Retinal pigment epithelial cell (primary cell): ENCODE measurements around the gene UBXN10.

Experiments
- DNase-seq: peaks from one replicate; pipeline ENCODE4 v3.0.0-alpha.2; 2010; ENCODE audit warnings: low read depth
- H3K4me3 ChIP-seq: 2 replicates; pipeline ENCODE4 v1.5.1; 2011; ENCODE audit warnings: mild to moderate bottlenecking, low read length, control low read depth, moderate library complexity
- TF ChIP-seq, protein P1 (sequence below): conservative IDR thresholded peaks from 2 replicates; pipeline ENCODE4 v1.5.1; 2011; ENCODE audit warnings: low read depth, low read length, control low read depth, inconsistent platforms

UBXN10 gene

DNA sequence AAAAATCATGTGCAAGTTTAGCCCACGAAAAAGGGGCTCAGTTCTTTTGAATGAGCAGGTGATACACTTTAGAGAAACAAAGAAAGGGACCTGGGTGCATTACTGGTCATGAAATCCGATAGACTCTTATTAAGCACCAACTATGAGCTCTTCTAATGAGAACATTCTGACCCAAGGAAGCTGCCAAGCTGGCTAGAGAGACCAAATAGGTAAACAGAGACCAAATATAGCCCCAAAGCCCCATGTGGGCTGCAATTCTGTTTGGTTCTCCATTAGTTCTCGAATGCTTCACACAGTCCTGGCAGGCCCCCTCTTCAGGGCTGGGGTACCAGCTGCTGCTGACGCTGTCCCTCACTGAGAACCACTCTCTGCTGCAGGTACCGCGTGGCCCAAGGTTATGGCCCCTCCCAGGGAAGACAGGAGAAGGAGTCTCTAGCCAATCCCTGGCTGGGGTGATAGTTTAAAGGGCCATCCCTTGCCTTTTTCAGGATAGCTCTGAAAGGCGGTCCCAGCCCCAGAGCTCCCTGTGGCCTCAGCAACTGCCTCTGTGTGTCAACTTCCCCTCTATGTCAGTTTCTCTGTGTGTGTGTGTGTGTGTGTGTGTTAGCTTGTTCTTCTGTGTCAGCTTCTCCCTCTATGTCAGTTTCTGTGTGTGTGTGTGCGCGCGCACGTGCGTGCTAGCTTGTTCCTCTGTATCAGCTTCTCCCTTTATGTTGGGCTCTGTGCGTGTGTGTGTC, 7.1 kb upstream of the UBXN10 start:
- DNase-seq = no peak
- TF ChIP-seq, protein P1, sequence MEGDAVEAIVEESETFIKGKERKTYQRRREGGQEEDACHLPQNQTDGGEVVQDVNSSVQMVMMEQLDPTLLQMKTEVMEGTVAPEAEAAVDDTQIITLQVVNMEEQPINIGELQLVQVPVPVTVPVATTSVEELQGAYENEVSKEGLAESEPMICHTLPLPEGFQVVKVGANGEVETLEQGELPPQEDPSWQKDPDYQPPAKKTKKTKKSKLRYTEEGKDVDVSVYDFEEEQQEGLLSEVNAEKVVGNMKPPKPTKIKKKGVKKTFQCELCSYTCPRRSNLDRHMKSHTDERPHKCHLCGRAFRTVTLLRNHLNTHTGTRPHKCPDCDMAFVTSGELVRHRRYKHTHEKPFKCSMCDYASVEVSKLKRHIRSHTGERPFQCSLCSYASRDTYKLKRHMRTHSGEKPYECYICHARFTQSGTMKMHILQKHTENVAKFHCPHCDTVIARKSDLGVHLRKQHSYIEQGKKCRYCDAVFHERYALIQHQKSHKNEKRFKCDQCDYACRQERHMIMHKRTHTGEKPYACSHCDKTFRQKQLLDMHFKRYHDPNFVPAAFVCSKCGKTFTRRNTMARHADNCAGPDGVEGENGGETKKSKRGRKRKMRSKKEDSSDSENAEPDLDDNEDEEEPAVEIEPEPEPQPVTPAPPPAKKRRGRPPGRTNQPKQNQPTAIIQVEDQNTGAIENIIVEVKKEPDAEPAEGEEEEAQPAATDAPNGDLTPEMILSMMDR = no peak
- no peak overlapping the region for H3K4me3 ChIP-seq

DNA sequence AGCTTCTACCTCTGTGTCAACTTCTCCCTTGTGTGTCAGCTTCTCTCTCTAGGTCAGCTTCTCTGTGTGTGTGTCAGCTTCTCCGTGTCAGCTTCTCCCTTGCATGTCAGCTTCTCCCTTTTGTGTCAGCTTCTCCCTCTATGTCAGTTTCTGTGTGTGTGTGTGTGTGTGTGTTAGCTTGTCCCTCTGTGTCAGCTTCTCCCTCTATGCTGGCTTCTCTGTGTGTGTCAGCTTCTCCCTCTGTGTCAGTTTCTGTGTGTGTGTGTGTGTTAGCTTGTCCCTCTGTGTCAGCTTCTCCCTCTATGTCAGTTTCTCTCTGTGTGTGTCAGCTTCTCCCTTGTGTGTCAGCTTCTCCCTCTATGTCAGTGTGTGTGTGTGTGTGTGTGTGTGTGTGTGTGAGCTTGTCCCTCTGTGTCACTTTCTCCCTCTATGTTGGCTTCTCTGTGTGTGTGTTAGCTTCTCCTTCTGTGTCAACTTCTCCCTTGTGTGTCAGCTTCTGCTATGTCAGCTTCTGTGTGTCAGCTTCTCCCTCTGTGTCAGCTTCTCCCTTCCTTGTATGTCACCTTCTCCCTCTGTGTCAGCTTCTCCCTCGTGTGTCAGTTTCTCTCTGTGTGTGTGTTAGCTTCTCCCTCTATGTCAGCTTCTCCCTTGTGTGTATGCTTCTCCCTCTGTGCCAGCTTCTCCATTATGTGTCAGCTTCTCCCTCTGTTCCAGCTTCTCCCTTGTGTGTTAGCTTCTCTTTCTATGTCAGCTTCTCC, 6.3 kb upstream of the UBXN10 start:
- no peak for DNase-seq
- TF ChIP-seq, protein P1 = no peak
- no peak overlapping the region for H3K4me3 ChIP-seq

DNA sequence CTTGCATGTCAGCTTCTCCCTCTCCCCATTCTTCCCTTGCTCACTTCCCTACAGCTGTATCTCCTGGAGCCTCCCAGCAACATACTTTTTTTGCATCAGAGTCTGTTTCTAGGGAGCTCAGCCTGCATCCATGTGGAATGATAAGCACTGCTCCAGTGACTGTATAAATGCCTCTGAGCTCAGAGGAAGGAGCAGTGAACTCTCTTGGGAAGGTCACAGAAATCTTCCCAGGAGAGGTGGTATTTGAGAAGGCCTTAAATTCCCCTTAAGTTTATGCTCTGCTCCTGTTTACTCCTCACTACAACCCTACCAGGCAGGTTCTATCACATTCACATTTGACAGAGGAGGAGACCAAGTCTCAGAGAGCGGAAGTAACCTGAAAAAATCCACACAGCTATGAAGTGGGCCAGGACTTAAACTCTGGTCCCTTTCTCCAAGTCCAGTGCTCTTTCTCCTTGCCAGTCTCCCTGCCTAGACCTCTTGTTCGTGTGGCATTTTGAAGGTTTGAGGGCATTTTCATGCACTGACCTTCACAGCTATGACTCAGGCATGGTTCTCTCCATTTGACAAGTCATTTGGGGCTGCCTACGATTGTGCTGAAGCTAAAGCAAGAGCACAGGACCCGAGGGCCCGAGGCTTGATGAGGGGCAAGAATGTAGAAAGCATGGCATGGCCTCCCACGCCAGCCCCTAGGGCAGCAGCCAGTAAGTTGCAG, 5.6 kb upstream of the UBXN10 start:
- TF ChIP-seq, protein P1 = no peak
- H3K4me3 ChIP-seq = no peak overlapping the region
- no peak for DNase-seq

DNA sequence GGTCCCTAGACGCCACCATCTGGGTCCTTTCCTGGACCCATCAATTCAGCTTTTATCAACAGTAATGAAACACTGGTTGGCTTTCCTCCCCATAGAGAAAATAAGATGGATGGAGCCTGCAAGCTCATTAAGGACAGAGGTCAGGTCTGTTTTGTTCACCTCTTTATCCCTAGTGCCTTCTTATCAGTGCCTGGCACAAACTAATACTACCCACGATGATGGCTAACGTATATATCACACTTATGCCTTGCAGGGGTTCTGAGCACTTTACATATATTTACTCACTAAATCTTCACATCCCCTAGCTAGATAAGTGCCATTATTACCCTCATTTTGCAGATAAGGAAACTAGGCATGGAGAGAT, 5.1 kb upstream of the UBXN10 start:
- H3K4me3 ChIP-seq = no peak overlapping the region
- no peak for DNase-seq
- TF ChIP-seq, protein P1 = no peak

DNA sequence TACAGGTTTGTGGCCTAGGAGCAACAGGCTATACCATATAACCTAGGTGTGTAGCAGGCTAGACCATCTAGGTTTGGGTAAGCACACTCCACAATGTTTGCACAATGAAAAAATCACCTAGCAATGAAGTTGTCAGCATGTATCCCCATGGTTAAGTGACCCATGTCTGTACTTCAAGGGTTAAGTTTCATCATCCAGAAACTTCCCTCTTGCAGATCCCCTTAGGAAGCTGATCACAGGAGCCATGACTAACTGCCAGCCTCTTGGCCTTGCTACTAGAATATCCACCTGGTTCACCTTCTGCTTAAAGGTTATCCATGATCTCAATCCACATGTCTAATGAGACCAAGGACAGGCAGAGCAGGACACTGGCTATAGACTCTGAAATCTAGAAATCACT, 3.5 kb upstream of the UBXN10 start:
- H3K4me3 ChIP-seq = no peak overlapping the region
- no peak for DNase-seq
- TF ChIP-seq, protein P1 = no peak

DNA sequence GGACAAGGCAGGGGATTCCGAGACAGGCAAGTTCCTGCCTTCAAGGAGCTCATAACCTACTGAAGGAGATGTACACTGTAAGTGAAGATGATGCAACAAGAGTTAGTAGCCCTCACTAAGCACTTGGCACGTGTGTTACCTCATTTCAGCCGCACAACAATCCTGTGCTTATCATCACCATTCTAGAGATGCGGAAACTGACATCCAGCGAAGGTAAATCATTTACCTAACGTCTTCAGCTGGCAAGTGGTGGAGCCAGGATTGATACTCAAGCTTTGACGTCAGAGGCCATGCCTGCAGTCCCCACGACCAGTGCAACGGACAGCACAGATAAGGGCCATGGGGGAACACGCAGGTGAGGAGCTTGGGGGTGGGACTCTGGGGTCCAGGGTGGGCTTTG, 2.9 kb upstream of the UBXN10 start:
- DNase-seq = no peak
- H3K4me3 ChIP-seq = no peak overlapping the region
- TF ChIP-seq, protein P1 = no peak
